Inferior parietal cortex (tissue), 1 donor: Measurements from ENCODE around the gene SRCIN1.

Source experiments
- DNase-seq: peaks from one replicate; pipeline ENCODE4 v3.0.0-alpha.2; 2016; ENCODE audit errors: extremely low spot score

The SRCIN1 gene

GRCh38 chr17:38578229-38579082, 27.3 kb downstream of the SRCIN1 start:
- no peak for DNase-seq

GRCh38 chr17:38577645-38578173, 28.0 kb downstream of the SRCIN1 start:
- DNase-seq: no peak

DNA sequence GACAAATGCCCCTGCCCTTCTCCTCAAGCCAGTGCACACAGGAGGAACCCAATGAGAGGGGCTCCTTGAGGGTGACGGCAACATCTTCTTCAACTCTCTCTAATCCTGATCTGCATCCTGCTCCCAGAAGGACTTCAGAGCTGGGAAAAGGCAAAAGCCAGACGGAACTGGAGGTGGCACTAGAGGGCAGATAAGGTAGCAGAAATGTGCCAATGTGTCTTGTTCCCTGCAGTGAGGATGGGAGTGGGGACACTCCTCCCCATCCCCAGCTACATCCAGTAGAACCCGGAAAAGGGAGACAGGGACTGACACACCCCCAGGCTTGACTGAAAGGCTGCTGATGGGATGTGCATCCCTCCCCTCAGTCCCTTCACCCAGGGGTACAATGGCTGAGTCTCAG, 28.5 kb downstream of the SRCIN1 start:
- no peak for DNase-seq

- DNase-seq: no peak
These were observed 30.0 kb downstream of the SRCIN1 start for GRCh38 chr17:38575781-38576180.

DNA sequence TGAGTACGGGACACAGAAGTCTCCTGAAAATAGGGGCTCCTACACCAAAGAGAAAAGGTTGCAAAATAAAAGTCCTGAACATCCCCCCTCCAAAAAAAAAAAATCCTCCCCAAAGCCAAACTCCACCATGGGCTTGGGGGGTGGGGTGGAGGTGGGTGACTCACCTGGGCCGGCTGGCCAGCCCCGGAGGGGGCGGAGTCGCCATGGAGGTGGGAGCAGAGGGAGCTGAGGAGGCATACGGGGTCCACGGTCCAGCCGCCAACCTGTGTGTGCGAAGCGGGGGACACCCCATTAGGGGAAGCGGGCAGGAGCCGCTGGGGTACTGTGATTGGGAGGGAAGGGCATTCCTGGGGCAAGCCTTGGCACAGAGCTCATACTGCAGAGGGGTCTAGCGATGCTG, 31.0 kb downstream of the SRCIN1 start:
- no peak for DNase-seq

GRCh38 chr17:38572669-38573365, 32.9 kb downstream of the SRCIN1 start:
- DNase-seq: no peak

DNA sequence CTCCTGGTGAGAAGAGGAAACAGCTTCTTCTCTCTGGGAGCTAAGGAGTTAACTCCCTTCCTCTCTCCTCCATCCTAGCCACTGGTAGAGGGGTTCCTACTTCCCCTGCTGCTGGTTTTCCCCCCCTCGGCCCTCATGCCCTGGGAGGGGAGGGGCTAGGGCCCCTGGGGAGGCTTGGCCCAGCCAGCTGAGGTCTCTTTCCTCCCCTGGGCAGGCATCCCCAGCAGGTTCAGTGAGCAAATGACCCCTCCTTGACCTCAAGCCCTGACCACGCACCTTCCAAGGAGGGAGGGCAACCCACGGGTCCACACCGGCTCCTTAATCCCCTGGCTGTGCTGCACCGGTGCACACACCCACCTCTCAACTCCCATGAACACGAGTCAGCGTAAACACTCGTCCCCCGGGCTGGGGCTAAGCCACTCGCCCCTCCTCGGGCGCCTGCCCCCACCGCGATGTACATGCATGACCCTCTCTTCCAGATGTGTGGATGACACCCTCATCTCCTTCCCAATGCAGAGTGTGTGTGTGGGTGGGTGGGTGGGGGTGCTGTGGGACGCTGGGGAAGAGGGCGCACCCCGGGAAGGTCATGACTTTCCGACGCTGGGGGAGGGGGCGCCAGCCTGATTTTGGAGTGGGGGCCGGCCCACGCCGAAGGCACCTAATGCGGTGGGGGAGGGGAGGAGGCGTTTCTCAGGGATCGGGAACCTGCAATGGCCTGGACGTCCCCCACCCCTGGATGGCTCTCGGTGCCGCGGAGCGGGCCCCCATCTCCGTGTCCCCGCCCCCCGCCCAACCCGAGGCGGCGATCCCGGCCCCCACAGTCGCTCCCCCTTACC, 33.7 kb downstream of the SRCIN1 start:
- DNase-seq: no peak

- DNase-seq: no peak
These were observed 35.8 kb downstream of the SRCIN1 start for GRCh38 chr17:38569701-38570512.

GRCh38 chr17:38568845-38569510, 36.8 kb downstream of the SRCIN1 start:
- DNase-seq: no peak

DNA sequence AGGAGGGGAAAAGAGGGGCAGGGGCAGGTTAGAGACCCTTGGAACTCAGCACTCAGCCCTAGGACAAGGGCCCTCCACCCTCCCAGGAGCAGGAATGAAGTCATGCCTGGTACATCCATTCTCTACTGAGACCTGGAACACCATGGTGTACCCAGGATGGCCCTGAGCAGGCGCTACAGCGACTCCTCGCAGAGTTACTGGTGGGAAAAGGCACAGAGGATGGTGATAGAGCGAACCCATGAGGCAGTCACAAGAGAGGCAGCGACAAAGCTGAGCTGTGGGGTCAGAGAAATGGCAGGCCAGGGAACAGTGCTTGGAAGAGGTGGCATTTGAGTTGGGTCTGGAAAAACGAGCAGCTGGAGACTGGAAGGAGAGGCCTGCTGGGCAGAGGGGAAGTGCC, 37.5 kb downstream of the SRCIN1 start:
- DNase-seq: no peak

GRCh38 chr17:38567350-38567749, 38.4 kb downstream of the SRCIN1 start:
- no peak for DNase-seq

GRCh38 chr17:38566666-38567031, 39.1 kb downstream of the SRCIN1 start:
- no peak for DNase-seq

DNA sequence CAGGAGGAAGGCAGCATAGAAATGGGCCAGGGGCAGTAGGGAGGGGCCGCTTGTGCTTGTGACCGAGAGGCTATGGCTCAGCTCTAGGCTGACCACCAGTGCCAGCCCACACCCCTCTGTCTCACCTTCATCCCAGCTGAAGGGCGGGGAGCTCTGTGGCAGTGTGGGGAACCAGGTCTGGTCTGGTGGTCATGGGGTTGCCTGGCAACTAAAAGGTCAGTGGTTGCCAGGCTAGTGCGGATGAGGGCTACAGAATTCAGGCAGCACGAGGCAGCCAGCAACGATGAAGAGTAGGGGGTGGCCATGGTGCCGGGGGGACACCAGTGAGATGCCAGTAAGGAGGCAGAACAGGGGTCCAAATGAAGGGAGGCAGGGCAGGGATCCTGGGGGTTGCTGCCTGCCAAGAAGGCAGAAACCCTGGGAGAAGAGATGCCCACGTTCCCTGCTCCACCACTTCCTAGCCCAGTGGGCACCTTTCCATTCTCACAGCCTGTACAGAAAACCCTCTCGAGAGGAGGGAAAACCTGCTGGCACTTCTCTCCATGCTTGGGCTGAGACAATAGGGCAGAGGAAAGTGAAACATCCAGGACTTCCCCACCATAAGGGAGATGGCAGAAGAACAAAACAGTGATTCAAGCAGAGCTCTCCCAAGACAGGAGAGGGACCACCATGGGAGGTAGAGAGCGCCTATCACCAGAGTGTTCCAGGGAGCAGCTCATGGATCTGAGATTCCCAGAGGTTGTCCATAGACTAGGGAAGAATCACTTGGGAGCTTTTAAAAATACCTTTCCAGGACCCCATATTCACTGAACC, 39.7 kb downstream of the SRCIN1 start:
- no peak for DNase-seq

DNA sequence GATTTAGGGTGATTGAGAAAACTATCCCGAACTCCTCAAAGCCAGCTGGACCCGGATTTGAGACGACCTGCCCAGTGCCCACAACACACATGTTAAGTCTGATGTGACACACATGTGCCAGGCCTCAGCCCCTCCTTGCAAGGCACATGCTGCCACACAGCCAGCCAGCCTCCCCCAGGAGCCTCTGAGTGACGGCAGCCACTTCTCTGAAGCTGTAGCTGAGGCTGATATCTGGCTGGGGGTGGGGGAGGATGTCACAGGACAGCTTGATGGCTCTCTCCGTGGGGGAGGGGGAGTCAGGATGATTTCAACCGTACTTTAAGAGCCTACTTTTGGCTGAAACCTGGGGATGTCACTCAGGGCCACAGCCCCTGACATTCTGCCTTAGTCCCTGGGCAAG, 40.9 kb downstream of the SRCIN1 start:
- DNase-seq: no peak

DNA sequence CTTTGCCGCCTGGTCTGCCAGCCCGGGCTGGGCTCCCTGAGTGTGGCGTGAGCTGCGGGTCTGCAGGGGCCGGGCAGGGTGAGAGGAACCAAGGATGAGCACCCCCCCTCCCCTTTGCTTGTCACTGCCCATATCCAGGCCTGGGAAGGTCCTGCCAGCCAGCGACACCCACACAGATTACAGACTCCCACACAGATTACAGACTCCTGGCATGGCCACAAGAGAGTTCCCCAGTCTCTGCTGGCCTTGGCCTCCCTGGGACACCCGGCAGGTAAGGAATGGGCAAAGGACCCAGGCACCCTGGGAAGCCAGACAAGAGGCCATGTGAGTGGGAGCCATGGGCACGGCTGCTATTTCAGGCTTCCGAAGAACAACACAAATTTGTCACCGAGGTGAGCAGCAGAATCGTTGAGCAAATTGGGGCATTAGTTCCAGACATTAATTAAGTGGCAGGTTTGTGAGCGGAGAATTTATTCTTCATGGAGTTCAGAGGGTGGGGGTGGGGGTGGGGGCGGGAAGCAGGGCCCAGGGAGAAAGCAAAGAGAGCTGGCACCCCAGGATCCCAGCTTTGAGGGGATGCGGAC, 41.4 kb downstream of the SRCIN1 start:
- no peak for DNase-seq

- DNase-seq: no peak
These were observed 42.1 kb downstream of the SRCIN1 start for GRCh38 chr17:38563362-38564253.

DNA sequence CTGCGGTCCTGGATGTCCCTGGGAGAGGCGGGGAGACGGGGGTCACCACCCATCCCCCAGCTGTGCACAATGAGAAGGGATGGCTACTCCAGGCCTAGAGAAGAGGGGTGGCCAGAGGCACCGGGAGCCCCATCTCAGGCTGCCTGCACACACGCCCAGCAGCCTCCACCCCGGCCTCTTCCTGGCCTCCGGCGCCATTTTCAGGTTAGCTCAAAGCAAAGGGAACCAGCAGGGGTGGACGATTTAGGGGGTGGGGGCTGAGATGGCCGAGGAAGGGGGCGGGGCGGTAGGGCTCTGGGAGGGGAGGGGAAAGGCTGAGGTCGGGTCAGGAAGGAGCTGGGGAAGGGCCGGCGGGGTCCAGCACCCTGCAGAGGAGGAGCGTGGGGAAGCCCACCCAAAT, 42.8 kb downstream of the SRCIN1 start:
- no peak for DNase-seq

GRCh38 chr17:38562215-38562569, 43.6 kb downstream of the SRCIN1 start:
- DNase-seq: no peak
